HG02885 (cell line): Measurements from ENCODE around the gene GALNS.

ENCODE experiments used
- ATAC-seq: cut with Tn5 transposase; IDR thresholded peaks from one replicate; pipeline ENCODE4 v1.9.1; 2021; ENCODE audit warnings: mild to moderate bottlenecking; ENCODE audit not compliant: unreplicated experiment, poor library complexity

The GALNS gene

DNA sequence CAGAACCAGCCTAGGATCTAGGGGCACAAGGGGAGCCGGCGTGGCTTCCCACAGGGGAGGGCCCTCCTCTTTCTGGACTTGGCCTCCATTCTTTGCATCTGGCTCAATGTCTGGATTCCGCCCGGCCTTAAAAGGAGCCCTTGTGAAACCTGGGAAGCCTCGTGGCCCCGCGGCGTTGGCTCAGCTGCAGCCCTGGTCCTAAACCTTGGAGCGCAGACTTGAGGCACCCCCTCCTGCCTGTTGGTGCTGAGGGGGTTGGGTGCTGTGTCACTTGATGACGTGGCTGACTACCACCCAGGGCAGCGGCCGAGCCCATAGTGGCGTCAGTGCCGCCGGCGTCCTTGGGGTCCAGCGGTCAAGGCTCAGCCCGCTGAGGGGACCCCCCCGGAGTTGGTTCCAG, 4.6 kb upstream of the GALNS start:
- no peak for ATAC-seq

DNA sequence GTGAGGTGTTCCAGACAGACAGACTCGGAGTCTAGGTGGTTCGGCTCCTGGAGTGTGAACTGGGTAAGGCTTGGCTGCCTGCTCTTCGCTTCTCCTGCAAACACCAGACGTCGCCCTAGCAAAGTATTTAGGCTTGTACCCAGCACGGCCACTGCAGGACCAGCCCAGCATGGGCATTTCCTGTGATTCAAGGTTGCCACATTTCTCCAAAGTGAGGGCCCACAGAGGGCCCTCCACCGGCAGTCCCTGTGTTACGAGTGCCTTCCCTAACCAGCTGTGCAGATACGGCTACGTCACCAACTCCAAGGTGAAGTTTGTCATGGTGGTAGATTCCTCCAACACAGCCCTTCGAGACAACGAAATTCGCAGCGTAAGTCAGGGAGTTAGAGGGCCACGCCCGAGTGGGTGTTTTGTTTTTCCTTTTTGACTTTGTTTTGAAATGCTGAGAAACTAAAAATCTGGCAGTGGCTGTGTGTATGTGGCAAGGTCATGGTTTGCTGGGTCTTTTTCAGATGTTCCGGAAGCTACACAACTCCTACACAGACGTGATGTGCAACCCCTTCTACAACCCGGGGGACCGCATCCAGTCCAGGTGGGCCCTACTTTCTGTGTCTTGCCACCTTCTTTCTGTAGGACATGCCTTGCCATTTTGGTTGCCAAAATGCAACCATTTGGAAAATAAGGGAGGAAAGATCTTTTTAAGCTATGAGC, 2.8 kb upstream of the GALNS start:
- ATAC-seq = no peak

- peak; percentile 40 for ATAC-seq
Observed at GRCh38 chr16:88857728-88858339, 1.1 kb upstream of the GALNS start.

GRCh38 chr16:88856122-88856827, 472 bp downstream of the GALNS start:
- ATAC-seq = no peak

GRCh38 chr16:88855736-88856121, 1.0 kb downstream of the GALNS start:
- no peak for ATAC-seq

- no peak for ATAC-seq
Observed at GRCh38 chr16:88855176-88855575, 1.6 kb downstream of the GALNS start.

- ATAC-seq = no peak
Observed at GRCh38 chr16:88854306-88855111, 2.2 kb downstream of the GALNS start.

DNA sequence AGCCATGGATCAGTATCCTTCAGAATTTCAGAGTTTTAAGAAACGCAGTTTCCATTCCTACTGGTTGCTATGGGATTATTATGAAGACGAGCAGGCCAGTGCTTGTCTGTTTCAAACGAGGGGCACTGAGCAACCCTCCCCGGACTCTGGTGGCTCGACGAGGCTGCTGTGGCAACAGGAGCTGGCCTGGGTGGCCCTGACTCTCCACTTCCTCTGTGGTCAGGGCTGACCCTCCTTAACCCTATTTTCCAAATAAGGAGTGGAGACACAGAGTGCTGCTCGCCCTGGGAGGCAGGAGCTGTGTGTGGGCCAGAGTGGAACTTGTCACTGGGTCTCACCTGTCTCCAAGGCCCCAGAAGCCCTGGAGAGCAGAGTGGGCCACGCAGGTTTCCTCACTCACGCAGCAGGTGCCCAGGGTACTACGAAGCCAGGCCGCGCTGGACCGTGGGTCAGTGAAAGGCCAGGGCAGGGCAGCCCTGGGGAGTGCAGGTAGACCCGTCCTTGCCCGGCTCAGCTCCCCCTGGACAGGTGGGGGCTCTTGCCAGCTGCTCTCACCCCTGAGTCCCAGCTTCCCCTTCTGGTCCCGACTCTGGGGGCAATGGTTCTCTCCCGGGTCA, 3.3 kb downstream of the GALNS start:
- no peak for ATAC-seq

GRCh38 chr16:88851616-88852015, 5.1 kb downstream of the GALNS start:
- no peak for ATAC-seq

- no peak for ATAC-seq
Observed at GRCh38 chr16:88850531-88851199, 6.1 kb downstream of the GALNS start.

DNA sequence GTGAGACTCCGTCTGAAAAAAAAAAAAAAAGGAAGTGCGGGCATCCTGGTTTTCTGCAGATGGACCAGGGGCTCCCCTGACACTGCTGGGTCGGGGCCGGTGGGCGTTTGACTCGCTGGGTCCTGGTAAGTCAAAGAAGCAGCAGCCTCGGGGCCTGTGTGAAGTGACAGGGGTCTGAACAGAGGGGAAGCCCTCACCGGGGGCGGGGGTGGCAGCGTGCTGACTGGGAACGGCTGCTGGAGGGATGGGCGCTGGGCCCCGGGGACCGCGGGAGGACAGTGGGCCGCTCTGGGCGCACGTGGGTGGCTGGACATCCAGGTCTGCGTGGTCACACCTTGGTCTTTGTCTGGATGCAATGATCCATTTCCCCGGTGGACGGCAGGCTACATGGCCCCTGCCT, 8.2 kb downstream of the GALNS start:
- no peak for ATAC-seq

DNA sequence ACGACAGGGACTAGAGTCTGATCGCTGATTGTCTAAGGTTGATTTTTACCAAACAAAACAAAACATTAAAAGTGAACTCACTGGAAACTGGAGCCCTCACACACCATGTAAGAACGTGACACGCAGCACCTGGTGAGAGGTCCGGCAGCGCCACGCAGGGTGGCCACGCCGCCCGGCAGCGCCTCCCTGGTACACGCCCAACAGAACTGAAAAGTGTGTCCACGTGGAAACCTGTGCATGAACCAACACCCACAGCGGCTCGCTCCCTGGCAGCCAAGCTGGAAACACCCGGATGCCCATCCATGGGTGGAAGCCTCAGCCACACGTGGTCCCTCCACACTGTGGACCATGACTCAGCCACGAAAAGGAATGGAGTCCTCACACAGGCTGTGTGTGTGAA, 9.1 kb downstream of the GALNS start:
- ATAC-seq = no peak

DNA sequence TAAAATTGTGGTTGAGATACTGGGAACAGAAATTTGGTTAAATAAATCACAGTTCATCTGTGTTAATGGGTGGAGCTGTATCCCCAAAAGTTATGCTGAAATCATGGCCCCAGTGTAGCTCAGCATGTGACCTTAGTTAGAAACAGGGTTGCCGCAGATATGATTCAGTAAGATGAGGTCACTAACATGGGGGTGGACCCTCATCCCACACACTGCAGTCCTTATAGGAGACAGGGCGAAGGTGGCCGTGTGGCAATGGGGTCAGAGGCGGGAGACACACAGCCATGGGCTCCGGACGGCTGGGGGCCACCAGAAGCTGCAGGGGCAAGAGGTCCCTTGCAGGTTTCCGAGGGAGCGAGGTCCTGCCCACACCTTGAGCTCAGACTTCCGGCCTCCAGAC, 10.7 kb downstream of the GALNS start:
- no peak for ATAC-seq

DNA sequence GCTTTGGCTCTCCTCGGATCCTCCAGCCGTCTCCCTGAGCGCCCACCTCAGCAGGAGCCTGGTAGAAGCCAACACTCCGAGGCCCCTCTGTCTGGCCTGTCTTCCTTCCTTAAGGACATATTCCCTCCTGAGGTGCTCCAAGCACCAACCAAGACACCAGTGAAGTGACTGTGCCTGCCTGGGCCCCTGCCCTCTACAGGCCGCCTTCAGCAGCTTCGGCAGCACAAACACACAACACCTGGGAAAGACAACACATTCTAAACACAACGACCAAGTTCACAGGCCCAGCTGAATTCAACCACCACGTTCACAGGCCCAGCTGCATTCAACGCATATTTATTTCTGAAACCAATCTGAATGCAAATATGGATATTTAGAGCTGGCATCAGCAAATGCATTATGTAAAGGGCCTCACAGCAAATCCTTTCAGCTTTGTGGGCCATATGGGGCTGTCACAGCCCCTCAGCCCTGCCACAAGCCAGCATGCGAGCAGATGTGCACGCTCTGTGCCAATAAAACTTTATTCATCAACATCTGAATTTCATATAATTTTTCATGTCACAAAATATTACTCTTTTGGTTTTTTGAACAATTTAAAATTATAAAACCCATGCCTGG, 12.2 kb downstream of the GALNS start:
- no peak for ATAC-seq

DNA sequence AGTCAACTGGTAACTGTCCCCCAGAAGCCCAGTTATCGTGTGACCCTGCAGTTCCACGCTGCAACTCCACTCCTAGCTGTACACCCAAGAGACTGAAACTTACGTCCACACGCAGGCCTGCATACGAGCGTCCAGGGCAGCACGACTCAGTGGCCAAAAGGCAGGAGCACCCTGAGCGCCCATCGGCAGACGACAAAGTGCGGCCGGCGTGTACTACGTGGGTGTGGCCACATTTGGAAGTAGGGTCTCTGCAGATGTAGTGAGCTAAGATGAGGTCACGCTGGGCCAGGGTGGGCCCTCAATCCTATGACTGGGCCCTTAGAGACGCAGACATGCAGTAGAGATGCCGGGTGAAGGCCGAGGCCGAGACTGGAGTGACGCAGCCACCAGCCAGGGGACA, 13.5 kb downstream of the GALNS start:
- ATAC-seq = no peak

DNA sequence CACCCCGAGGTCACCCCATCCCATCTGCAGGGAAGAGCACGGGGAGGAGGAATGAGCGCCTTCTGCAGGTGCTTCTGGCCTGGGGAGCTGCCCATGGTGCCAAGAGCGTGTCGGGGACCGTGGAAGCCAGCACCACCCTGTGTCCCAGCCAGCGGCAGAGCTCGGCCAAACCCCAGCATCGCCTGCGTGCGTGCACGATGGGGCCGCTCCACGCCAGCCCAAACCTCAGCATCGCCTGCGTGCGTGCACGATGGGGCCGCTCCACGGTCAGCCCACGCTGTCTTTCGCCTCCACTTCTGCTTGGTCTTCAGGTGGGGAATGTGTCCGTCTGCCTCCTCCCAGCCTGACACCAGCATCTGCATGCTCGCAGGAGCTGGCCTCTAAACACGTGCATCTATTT, 13.9 kb downstream of the GALNS start:
- ATAC-seq = no peak

DNA sequence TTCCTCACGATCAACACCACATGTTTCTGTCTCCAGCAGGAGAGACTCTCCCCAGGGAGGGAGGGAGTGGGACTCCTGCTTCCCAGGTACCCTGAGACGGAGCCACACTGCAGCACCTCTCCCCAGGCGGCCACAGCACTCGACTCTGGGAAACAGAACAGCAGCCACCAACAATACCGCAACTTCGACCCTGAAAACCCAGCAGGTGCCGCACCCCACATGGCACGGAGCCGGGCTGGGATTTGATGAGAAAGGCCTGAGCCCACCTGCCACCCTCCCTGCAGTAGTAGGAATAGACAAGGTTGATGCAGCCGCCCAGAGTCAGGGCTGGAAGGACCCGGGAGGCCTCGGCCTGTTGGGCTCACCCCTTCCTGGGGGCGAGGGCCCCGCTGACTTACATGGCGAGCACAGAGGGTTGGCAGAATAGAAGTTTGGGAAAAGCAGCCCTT, 14.4 kb downstream of the GALNS start:
- no peak for ATAC-seq

GRCh38 chr16:88841521-88842307, 15.0 kb downstream of the GALNS start:
- ATAC-seq = no peak
